Activated CD8-positive, alpha-beta memory T cell treated with anti-CD3 and anti-CD28 coated beads, Interleukin-2, amount 10 ng/mL, durations not matched to agents 7 days and 5 days (primary cell): Measurements from ENCODE around the gene EGFLAM. TPM values are rescaled to one million over a fixed set of nuclear protein-coding genes. Genes with fewer than 3 reads are reported as not detected.
"Not testable (repeated sequence)": the region's sequence is repeated elsewhere in the genome, so short reads cannot be mapped to it uniquely, and the experiment has no call there.

Source experiments
- ATAC-seq: fragments of 150-1000 bp; cut with Tn5 transposase; one replicate; pipeline ENCODE4 v1.10.0; 2021; ENCODE audit warnings: moderate library complexity
- CTCF ChIA-PET: fragments of 350-600 bp; sonication (Branson Sonifier 250); formaldehyde crosslinking; loops from one replicate; lab custom pipeline; 2021; ENCODE audit warnings: antibody characterized with exemption; lab: Charles Lee
- DNase-seq: peaks from one replicate; pipeline ENCODE4 v3.0.0-alpha.2; 2020
- H3K27ac Mint-ChIP-seq: one replicate; pipeline ENCODE4 v1.8.0; 2021; ENCODE audit warnings: mild to moderate bottlenecking, mixed read lengths
- H3K27me3 Mint-ChIP-seq: one replicate; pipeline ENCODE4 v1.8.0; 2021; ENCODE audit warnings: mixed read lengths
- H3K36me3 Mint-ChIP-seq: one replicate; pipeline ENCODE4 v1.8.0; 2021; ENCODE audit warnings: mild to moderate bottlenecking, mixed read lengths
- H3K4me1 Mint-ChIP-seq: one replicate; pipeline ENCODE4 v1.8.0; 2021; ENCODE audit warnings: mixed read lengths
- H3K4me3 Mint-ChIP-seq: one replicate; pipeline ENCODE4 v1.8.0; 2021; ENCODE audit warnings: mild to moderate bottlenecking, moderate library complexity, mixed read lengths
- H3K9me3 Mint-ChIP-seq: one replicate; pipeline ENCODE4 v1.8.0; 2022; ENCODE audit warnings: low read depth, mixed read lengths
- total RNA-seq, 2 experiments: library from RNA; stranded (reverse); gene quantifications; one replicate each; pipeline ENCODE4 v1.2.3, GENCODE V29; 2021

Gene EGFLAM
- total RNA-seq, 2 experiments from 2014 or later: not detected

GRCh38 chr5:38319491-38319890 is 61.1 kb downstream of the EGFLAM start:
- H3K9me3 Mint-ChIP-seq: no peaks in the 10 kb centered on the region
- H3K4me1 Mint-ChIP-seq: no peaks in the 10 kb centered on the region
- ATAC-seq (no peak), DNase-seq (no peak)
- CTCF ChIA-PET: no interaction called here
- no peak overlapping the region for H3K27ac Mint-ChIP-seq
- H3K4me3 Mint-ChIP-seq: no peak overlapping the region
- no peaks in the 10 kb centered on the region for H3K27me3 Mint-ChIP-seq
- no peaks in the 10 kb centered on the region for H3K36me3 Mint-ChIP-seq

GRCh38 chr5:38321978-38322377 is 63.6 kb downstream of the EGFLAM start:
- Mint-ChIP-seq H3K27ac (no peak overlapping the region), H3K36me3 (no peaks in the 10 kb centered on the region), H3K4me3 (no peak overlapping the region), H3K9me3 (no peaks in the 10 kb centered on the region), H3K27me3 (no peaks in the 10 kb centered on the region), H3K4me1 (no peaks in the 10 kb centered on the region)
- CTCF ChIA-PET: no interaction called here
- DNase-seq: no peak
- no peak for ATAC-seq

DNA sequence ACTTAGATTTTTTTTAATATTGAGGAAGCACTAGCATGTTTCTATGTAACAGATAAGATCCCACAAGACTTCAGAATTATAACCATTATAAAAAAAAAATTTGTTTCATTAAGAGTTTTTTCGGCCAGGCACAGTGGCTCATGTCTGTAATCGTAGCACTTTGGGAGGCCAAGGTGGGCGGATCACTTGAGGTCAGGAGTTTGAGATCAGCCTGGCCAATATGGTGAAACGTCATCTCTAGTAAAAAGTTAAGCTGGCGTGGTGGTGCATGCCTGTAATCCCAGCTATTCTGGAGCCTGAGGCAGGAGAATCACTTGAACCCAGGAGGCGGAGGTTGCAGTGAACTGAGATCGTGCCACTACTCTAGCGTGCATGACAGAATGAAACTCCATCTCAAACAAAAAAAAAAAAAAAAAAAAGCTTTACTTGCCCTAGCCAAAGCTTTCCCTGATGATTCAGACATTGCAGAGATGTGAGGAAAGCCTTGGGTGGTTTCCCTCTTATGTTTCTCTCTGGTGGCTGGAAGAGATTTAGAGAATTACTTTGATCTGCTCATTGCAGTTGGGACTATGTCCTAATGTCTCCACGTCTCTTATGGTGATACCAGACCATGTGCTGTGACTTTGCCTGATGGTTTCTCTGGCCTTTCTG is 65.4 kb downstream of the EGFLAM start:
- ATAC-seq (no peak), DNase-seq (no peak)
- no peak overlapping the region for H3K4me3 Mint-ChIP-seq
- CTCF ChIA-PET: no interaction called here
- H3K4me1 Mint-ChIP-seq: no peaks in the 10 kb centered on the region
- H3K27ac Mint-ChIP-seq: no peak overlapping the region
- no peaks in the 10 kb centered on the region for H3K36me3 Mint-ChIP-seq
- H3K9me3 Mint-ChIP-seq: no peaks in the 10 kb centered on the region
- no peaks in the 10 kb centered on the region for H3K27me3 Mint-ChIP-seq

GRCh38 chr5:38329132-38329715 is 70.9 kb downstream of the EGFLAM start:
- Mint-ChIP-seq H3K27me3 (no peaks in the 10 kb centered on the region), H3K27ac (no peak overlapping the region), H3K36me3 (no peaks in the 10 kb centered on the region), H3K4me1 (no peaks in the 10 kb centered on the region), H3K4me3 (no peak overlapping the region), H3K9me3 (no peaks in the 10 kb centered on the region)
- CTCF ChIA-PET: interaction anchor here (0.6 kb wide), 1 partner anchor 1714 kb away, joined by 3 read pairs; no protein-coding TSS in a partner anchor
- ATAC-seq (no peak), DNase-seq (no peak)

DNA sequence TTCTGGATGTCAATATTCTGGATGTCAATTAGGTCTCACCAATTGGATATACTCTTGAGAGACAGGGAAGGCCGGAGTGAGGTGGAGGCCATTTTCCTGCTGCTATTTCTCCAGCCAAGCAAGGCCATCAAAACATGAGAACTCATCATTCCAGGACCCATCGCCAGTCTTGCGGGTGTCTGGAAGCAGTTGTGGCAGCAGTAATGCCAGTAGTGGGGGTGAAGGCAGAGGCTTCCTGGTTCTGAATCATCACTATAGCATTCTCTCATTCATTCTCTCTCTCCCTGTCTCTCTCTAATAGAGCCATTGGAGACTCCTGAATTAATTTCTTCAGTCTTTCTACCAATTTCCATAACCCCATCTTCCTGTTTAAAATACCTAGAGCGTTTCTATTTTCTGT is 71.8 kb downstream of the EGFLAM start:
- ATAC-seq: no peak
- H3K36me3 Mint-ChIP-seq: no peaks in the 10 kb centered on the region

DNA sequence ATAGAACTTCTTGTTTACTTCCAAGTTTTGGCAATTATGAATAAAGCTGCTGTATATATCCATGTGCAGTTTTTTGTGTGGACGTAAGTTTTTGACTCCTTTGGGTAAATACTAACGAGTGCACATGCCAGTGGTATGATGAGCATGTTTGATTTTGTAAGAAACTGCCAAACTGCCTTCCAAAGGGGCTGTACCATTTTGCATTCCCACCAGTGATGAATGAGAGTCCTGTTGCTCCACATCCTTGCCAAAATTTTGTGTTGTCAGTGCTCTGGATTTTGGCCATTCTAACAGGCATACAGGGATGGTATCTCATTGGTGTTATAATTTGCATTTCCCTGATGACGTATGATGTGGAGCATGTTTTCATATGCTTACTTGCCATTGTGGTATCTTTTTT is 73.5 kb downstream of the EGFLAM start:
- ATAC-seq (no peak), DNase-seq (no peak)
- H3K9me3 Mint-ChIP-seq: no peaks in the 10 kb centered on the region
- H3K27me3 Mint-ChIP-seq: no peaks in the 10 kb centered on the region
- CTCF ChIA-PET: no interaction called here
- no peak overlapping the region for H3K4me3 Mint-ChIP-seq
- H3K27ac Mint-ChIP-seq: no peak overlapping the region
- no peaks in the 10 kb centered on the region for H3K36me3 Mint-ChIP-seq
- no peaks in the 10 kb centered on the region for H3K4me1 Mint-ChIP-seq

More for the DNA sequence above, 71.8 kb downstream of the EGFLAM start:
- DNase-seq: no peak
- CTCF ChIA-PET: no interaction called here
- Mint-ChIP-seq H3K4me1 (no peaks in the 10 kb centered on the region), H3K27me3 (no peaks in the 10 kb centered on the region), H3K27ac (no peak overlapping the region), H3K9me3 (no peaks in the 10 kb centered on the region), H3K4me3 (no peak overlapping the region)

GRCh38 chr5:38333181-38333580 is 74.8 kb downstream of the EGFLAM start:
- ATAC-seq, H3K27ac Mint-ChIP-seq, CTCF ChIA-PET, H3K4me3 Mint-ChIP-seq, H3K4me1 Mint-ChIP-seq, DNase-seq, H3K9me3 Mint-ChIP-seq, H3K27me3 Mint-ChIP-seq, H3K36me3 Mint-ChIP-seq: not testable (repeated sequence)

- peaks cover 11% of the 10 kb centered on the region for H3K27me3 Mint-ChIP-seq
- H3K4me1 Mint-ChIP-seq: no peaks in the 10 kb centered on the region
- H3K27ac Mint-ChIP-seq: no peak overlapping the region
- ATAC-seq: no peak
- DNase-seq: no peak
- H3K9me3 Mint-ChIP-seq: no peaks in the 10 kb centered on the region
- no peaks in the 10 kb centered on the region for H3K36me3 Mint-ChIP-seq
- CTCF ChIA-PET: no interaction called here
- no peak overlapping the region for H3K4me3 Mint-ChIP-seq
Observed at GRCh38 chr5:38338455-38338854, 80.1 kb downstream of the EGFLAM start.

GRCh38 chr5:38339446-38339845 is 81.1 kb downstream of the EGFLAM start:
- H3K36me3 Mint-ChIP-seq: no peaks in the 10 kb centered on the region

DNA sequence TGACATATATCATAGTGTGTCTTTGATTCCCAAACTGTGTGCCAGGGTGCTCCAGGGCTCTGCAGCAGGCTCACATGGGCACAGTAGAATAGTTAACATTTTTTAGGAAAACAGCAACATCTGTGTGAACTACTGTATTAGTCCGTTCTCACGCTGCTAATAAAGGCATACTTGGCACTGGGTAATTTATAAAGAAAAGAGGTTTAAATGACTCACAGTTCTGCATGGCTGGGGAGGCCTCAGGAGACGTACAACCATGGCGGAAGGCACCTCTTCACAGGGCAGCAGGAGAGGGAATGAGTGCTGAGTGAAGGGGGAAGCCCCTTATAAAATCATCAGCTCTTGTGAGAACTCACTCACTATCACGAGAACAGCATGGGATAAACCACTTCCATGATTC is 82.7 kb downstream of the EGFLAM start:
- peaks cover 11% of the 10 kb centered on the region for H3K27me3 Mint-ChIP-seq
- H3K36me3 Mint-ChIP-seq: no peaks in the 10 kb centered on the region
- H3K9me3 Mint-ChIP-seq: no peaks in the 10 kb centered on the region
- H3K4me1 Mint-ChIP-seq: no peaks in the 10 kb centered on the region
- CTCF ChIA-PET: no interaction called here
- no peak overlapping the region for H3K27ac Mint-ChIP-seq
- no peak for DNase-seq
- H3K4me3 Mint-ChIP-seq: no peak overlapping the region
- no peak for ATAC-seq

More at GRCh38 chr5:38339446-38339845, 81.1 kb downstream of the EGFLAM start:
- no peak overlapping the region for H3K27ac Mint-ChIP-seq
- H3K27me3 Mint-ChIP-seq: peaks cover 11% of the 10 kb centered on the region
- no peak overlapping the region for H3K4me3 Mint-ChIP-seq
- H3K9me3 Mint-ChIP-seq: no peaks in the 10 kb centered on the region
- DNase-seq (no peak), ATAC-seq (no peak)
- CTCF ChIA-PET: no interaction called here
- no peaks in the 10 kb centered on the region for H3K4me1 Mint-ChIP-seq

GRCh38 chr5:38341641-38342040 is 83.3 kb downstream of the EGFLAM start:
- CTCF ChIA-PET: no interaction called here
- H3K4me3 Mint-ChIP-seq: no peak overlapping the region
- no peaks in the 10 kb centered on the region for H3K4me1 Mint-ChIP-seq
- H3K27ac Mint-ChIP-seq: no peak overlapping the region
- peaks cover 11% of the 10 kb centered on the region for H3K27me3 Mint-ChIP-seq
- H3K36me3 Mint-ChIP-seq: no peaks in the 10 kb centered on the region
- no peak for DNase-seq
- ATAC-seq: no peak
- H3K9me3 Mint-ChIP-seq: no peaks in the 10 kb centered on the region

- no peaks in the 10 kb centered on the region for H3K36me3 Mint-ChIP-seq
- H3K9me3 Mint-ChIP-seq: no peaks in the 10 kb centered on the region
- H3K4me1 Mint-ChIP-seq: no peaks in the 10 kb centered on the region
- no peak overlapping the region for H3K27ac Mint-ChIP-seq
- H3K27me3 Mint-ChIP-seq: peaks cover 11% of the 10 kb centered on the region
- H3K4me3 Mint-ChIP-seq: no peak overlapping the region
- no peak for ATAC-seq
- CTCF ChIA-PET: no interaction called here
- no peak for DNase-seq
Observed at GRCh38 chr5:38342261-38342660, 83.9 kb downstream of the EGFLAM start.

- no peak for ATAC-seq
- Mint-ChIP-seq H3K27me3 (no peaks in the 10 kb centered on the region), H3K4me3 (no peak overlapping the region), H3K4me1 (no peaks in the 10 kb centered on the region), H3K9me3 (no peaks in the 10 kb centered on the region), H3K36me3 (no peaks in the 10 kb centered on the region), H3K27ac (no peak overlapping the region)
- CTCF ChIA-PET: no interaction called here
- no peak for DNase-seq
Observed at GRCh38 chr5:38344891-38345290, 86.5 kb downstream of the EGFLAM start.

DNA sequence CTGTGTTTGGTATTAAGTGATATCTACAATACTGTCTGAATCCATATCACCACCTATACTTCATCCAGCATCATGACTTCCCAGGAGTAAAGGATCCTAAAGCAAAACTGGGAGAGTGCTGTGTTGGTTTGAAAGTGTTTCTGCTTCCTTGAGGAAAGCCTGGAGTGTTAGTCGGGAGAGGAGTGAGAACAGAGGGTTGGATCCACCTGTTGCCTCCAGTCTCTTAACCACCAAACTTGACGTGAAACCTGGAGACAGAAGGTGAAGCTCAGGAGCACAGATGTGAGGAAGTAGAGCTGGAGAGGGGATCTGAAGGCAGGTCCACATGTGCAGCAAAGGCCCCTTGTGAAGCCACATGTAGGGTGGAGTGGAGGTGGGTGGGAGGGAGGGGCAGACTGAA is 88.2 kb downstream of the EGFLAM start:
- ATAC-seq: no peak
- Mint-ChIP-seq H3K27me3 (no peaks in the 10 kb centered on the region), H3K36me3 (no peaks in the 10 kb centered on the region), H3K4me3 (no peak overlapping the region), H3K27ac (no peak overlapping the region), H3K4me1 (no peaks in the 10 kb centered on the region), H3K9me3 (no peaks in the 10 kb centered on the region)
- DNase-seq: no peak
- CTCF ChIA-PET: no interaction called here
